Fibroblast of the aortic adventitia (primary cell): ENCODE measurements around the gene TBXAS1. TPM values are rescaled to one million over a fixed set of nuclear protein-coding genes. Genes with fewer than 3 reads are reported as not detected.

ENCODE experiments used
- DNase-seq: peaks from one replicate; pipeline ENCODE4 v3.0.0-alpha.2; 2010; ENCODE audit warnings: low read depth
- H3K4me3 ChIP-seq: 2 replicates; pipeline ENCODE4 v1.5.1; 2011; ENCODE audit warnings: low read depth, mild to moderate bottlenecking, control low read depth, low read length, moderate library complexity
- CTCF ChIP-seq: IDR thresholded peaks from 2 replicates; pipeline ENCODE4 v1.5.1; 2011; ENCODE audit warnings: mild to moderate bottlenecking, low read length, control low read depth, inconsistent platforms; ENCODE audit not compliant: insufficient read depth
- total RNA-seq: library from RNA; depleted of rRNA; stranded (reverse); fragments of >200 nt; gene quantifications from 2 replicates; pipeline ENCODE4 v1.2.3, GENCODE V29; 2012; ENCODE audit warnings: low replicate concordance

Gene TBXAS1
- total RNA-seq, 1 donor: 2.4 TPM

- TF ChIP-seq CTCF: no peak
- H3K4me3 ChIP-seq: no peak overlapping the region
- DNase-seq: no peak
Observed at GRCh38 chr7:139981511-139981895, 152.4 kb downstream of the TBXAS1 start.

GRCh38 chr7:139982927-139983920, 154.2 kb downstream of the TBXAS1 start:
- H3K4me3 ChIP-seq: no peak overlapping the region
- TF ChIP-seq CTCF: no peak
- DNase-seq: no peak

- DNase-seq: no peak
- no peak for TF ChIP-seq CTCF
- no peak overlapping the region for H3K4me3 ChIP-seq
Observed at GRCh38 chr7:139984642-139985539, 155.8 kb downstream of the TBXAS1 start.

GRCh38 chr7:139985811-139986210, 156.7 kb downstream of the TBXAS1 start:
- no peak for TF ChIP-seq CTCF
- no peak for DNase-seq
- H3K4me3 ChIP-seq: no peak overlapping the region

- no peak overlapping the region for H3K4me3 ChIP-seq
- no peak for DNase-seq
- no peak for TF ChIP-seq CTCF
Observed at GRCh38 chr7:139987691-139988516, 158.8 kb downstream of the TBXAS1 start.
